C4-2B (cell line): Measurements from ENCODE around the gene PFKFB1.

ENCODE experiments used
- ZFX ChIP-seq: fragments of 450-650 bp; IDR thresholded peaks from 2 replicates; pipeline ENCODE4 v1.6.1; 2017
- TF ChIP-seq, protein P1 (sequence below): fragments of 450-650 bp; conservative IDR thresholded peaks from 2 replicates; pipeline ENCODE4 v1.5.1; 2017; ENCODE audit warnings: mild to moderate bottlenecking

- TF ChIP-seq, protein P1, sequence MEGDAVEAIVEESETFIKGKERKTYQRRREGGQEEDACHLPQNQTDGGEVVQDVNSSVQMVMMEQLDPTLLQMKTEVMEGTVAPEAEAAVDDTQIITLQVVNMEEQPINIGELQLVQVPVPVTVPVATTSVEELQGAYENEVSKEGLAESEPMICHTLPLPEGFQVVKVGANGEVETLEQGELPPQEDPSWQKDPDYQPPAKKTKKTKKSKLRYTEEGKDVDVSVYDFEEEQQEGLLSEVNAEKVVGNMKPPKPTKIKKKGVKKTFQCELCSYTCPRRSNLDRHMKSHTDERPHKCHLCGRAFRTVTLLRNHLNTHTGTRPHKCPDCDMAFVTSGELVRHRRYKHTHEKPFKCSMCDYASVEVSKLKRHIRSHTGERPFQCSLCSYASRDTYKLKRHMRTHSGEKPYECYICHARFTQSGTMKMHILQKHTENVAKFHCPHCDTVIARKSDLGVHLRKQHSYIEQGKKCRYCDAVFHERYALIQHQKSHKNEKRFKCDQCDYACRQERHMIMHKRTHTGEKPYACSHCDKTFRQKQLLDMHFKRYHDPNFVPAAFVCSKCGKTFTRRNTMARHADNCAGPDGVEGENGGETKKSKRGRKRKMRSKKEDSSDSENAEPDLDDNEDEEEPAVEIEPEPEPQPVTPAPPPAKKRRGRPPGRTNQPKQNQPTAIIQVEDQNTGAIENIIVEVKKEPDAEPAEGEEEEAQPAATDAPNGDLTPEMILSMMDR = no peak
- no peak for TF ChIP-seq ZFX
Observed at GRCh38 chrX:54922547-54922946, 71.4 kb downstream of the PFKFB1 start.
